NCI-H1092 (cell line): ENCODE data around the gene WWOX.

Experiments
- DNase-seq: peaks from one replicate; lab custom pipeline; 2025; lab: John Stamatoyannopoulos, UW

WWOX gene

DNA sequence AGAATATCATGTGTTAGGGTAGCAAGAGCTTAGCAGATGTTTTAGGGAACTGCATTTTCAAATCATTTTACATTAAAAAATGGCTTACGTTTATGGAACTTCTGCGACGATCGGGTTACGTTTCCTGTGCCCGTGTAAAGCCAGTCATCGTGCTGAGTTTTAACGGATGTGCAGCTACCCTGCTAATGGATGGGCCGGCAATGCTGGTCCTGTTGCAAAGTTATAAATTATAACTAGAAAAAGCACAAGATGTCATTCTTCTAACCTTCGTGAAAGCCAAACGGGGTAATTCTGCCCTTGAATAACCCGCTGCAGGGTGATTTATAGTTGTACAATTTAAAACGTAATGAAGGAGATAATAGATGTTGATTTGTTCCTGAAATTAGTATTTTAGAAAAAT lies 339.2 kb downstream of the WWOX start:
- no peak for DNase-seq

DNA sequence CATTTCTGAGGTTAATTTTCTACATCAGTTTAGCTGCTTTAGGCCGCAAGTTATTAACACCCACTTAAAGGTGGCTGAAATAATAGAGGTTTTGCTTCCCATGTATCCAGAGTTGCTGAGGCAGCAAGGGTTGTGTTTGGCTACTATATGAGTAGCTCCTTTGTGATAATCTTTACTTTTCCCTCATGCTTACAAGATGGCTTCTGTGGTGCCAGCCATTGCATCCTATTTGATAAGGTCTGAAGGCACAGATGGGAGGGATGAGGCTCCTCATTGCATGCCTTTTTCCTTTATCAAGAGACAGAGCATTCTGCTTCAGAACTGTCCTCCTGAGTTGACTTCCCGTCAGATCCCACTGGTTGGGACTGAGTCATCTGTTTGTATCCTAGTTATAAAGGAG lies 340.2 kb downstream of the WWOX start:
- no peak for DNase-seq

DNA sequence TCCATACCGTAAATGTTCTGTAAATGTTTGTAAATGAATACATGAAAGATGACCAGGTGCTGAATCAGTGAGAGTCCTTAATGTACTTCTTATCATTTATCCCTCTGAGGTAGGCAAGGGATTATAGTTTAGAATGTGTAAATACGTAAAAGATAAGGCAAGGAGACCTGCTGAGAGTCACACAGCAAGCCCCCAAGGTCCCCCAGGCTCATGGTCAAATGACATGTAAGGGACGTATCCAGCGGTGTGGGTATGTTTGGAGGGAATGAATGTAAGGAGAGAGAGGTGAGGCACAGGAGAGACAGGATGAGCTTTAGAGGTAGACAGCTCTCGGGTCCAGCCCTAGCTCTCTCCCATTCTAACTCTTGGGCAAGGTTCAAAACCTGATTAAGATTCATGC lies 341.8 kb downstream of the WWOX start:
- no peak for DNase-seq

DNA sequence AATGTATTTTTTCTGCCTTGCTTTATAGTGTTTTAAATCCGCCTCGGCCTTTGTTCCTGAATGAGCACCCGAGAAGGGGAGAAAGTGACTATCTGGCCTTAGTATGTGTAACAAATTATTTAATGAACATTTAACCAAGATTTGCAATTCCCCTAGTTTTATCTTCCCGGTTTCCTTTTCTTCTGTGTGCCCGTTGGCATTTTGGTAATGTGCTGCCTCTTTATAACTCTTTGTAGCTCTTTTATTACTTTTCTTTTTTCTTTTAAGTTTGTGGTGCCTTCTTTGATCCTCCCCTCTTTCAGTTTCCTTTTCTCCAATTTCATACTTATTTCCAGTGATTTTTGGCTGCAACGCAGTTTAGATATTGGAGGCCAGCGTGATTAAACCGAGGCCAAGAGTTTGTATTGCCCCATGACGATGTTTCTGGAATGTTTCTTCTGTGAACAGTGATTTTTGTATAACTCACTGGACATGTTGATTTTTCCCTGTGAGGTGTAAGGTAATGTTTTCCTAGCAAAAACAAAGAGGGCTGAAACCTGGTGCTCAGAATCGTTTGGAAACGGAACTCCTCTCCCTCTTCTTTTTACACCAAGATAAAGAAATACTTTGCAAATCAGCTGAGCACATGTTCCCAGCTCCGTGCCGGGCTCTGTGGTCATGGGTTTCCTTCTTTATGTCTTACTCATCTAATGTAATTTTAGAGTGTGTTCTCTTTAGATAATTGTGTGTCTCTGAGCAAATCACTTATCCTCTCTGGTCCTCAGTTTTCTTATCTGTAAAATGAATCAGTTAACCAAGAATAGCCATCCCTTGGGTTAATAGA lies 344.3 kb downstream of the WWOX start:
- DNase-seq, result no peak

DNA sequence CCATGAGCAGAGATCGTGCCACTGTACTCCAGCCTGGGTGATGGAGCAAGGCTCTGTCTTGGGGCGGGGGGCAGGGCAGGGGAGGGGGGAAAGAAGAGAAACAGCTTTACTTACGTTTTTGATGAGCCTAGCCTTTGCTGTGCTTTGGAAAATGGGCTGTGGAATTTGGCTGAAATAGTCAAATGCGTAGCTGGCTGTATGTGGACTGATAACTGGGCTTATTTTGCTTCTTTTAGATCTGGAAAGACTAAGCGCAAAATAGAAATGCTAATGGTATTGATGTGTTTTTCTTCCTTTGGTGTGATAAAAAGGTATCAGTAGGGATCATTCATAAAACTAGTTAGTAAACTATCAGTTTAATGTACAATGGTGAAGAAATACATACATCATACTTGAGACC lies 346.4 kb downstream of the WWOX start:
- no peak for DNase-seq

DNA sequence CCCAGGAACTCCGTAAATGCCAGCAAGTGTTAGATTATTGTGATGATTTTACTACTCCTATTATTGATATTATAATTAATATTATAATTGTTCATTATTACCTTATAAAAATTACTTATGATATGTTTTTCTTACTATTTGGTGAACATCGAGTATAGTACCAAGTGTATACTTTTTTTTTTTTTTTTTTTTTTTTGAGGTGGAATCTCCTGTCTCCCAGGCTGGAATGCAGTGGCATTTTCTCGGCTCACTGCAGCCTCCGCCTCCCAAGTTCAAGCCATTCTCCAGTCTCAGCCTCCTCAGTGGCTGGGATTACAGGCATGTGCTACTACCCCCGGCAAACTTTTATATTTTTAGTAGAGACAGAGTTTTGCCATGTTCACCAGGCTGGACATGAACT lies 347.0 kb downstream of the WWOX start:
- no peak for DNase-seq

DNA sequence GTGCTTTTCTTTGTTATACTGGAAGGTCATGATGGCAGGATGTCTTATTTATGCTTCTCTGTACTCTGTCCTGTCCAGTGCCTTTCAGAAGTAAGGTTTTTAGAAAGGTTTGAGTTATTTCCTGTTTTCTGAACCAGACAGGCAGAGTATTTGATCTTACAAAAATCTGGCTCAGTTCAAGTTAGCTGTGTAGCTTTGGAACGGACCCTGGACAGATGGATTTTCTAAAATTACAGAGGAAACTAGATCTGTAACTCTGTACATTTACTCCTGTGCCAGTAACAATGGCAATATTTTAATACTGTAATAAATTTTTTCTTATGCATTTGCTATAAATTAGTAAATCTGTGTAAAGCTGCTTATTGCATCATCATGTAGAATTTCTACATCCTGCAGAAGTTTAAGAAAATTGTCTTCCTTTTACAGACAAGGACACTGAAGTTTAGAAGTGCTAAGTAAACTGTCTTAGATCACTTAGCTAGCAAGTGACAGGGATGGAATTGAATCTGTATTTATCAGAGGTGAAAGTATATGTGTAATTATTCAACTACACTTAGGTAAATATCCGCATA lies 347.6 kb downstream of the WWOX start:
- no peak for DNase-seq

DNA sequence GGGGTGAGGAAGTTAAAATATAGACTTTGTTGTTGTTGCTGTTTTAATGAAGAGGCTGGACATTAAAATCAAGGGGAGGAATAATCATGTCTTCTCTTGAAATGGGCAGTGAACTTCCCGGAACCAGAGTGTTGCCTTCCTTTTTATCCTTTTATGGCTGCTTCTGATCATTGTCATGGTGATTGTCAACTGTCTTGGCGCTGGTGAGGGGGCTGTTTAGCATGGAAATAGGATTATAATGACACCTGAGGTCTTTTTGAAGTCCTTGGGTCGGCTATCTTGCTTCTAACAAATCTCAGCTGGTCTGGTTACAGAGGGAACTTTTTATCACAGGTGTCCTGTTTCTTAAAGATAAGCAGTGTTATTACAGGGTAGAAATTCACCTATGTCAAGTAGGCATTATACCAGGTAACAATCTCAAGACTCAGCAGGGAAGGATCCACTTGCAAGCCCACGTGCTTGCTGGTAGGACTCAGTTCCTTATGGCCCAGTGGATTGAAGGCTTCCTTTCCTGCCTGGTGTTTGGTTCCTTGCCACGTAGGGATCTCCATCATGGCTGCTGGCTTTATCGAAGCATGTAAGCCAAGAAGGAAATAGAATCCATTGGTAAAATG lies 349.3 kb downstream of the WWOX start:
- DNase-seq, result no peak

DNA sequence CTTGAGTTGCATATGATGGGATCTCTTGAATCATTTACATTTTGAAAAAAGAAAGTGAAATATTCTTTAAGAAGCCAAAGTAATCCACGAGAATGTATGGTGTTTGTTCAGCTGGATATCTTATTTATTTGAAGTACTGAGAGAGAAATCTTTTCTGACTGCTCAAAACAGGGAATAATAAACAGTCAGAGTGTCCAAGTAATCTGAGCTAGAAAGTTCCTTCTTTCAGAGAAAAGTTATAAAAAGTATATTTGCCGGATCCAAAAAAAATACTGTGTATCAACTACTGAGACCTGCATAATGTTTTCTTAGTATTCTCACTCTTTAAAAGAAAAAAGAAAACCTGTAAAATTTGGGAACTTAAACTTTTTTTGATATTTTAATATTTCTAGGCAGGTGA lies 350.8 kb downstream of the WWOX start:
- DNase-seq, result no peak

DNA sequence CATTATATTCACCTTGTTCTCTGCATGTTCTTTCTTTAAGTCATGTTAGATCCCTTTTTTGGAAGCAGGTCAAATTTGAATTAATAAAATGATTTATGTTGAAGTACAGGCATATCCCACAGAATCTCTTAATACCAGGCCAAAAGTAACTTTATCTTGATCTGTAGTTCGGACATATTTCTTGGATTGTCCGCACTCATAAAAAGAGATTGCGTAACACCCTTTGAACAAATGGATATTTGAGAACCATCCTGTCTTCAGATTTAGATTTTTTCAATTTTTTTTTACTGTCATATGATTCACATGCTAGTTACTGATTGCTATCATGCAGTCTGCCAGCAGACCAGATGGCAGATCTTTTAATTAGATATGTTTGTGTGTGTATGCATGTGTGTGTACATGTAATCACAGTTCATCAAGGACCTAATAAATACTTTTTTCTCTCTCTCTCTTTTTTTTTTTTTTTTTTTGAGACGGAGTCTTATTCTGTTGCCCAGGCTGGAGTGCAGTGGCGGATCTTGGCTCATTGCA lies 352.6 kb downstream of the WWOX start:
- DNase-seq, result no peak

DNA sequence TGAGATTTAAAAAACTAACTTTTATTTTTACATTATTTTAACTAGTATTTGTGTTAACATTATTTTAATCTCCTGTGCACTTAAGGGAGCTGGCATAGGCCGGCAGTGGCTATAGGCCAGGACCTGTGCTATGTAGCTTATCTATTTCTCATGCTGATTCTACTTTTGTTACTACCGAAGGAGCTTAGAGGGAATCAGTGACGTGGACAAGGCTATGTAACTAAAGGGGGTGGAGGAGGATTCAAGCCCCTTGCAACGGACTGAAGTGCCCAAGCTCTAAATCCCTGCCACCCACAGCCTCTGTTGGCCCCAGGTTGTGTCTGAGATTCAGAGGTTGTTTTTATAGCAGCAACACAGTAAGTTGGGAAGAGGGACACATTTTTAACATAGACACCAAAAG lies 356.4 kb downstream of the WWOX start:
- no peak for DNase-seq

DNA sequence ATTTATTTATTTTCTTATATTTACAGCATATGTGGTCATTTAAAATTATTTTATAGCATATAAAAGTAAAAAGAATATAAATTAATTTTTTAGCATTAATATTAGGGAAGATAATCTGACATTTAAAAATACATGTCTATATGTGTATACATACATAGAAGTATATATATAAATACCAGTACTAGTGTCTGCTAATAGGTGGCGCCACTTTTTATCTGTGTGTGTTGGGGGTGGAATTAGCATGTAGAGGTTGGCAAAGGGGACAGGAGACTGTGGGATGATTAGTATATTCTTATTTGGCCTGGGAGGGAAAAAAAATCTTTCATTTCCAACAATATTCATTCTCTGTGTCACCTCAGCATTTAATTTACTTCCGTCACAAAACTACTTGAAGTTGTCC lies 359.1 kb downstream of the WWOX start:
- DNase-seq, result no peak

DNA sequence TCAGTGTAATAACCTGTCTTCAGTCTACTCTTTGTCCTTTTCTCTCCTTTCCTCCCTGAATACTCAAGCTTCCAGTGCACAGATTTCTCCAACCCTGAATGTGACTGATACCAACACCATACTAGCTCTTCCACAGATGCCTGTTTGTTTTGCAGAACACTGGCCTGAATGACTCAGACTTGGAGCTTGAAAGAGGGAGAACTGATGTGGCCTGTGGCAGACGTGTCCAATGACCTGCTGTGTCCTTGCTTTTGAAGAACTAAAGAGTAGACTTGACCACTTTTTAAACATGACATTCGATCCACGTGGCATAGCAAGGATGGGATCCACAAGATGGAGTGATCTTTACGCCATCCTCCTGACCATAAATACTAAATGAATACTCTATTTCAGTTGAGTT lies 361.0 kb downstream of the WWOX start:
- no peak for DNase-seq

DNA sequence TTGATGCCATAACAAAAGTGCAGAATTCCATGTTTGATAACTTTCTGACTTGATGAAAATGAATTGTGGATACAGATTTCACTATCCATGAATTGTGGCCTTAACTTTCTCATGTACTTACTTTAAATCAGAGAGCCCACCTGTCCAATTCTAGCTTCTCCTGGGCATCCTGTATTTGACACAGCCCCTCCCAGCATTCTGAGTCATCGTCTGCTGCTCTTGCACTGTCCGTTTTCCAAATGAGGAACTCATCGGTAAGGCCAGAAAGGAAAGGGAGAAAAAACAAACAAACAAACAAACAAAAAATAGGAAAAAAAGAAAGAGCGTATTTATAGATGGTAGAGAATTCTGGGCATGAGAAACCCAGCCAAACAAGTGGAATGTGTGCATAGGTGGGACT lies 361.6 kb downstream of the WWOX start:
- DNase-seq, result no peak

DNA sequence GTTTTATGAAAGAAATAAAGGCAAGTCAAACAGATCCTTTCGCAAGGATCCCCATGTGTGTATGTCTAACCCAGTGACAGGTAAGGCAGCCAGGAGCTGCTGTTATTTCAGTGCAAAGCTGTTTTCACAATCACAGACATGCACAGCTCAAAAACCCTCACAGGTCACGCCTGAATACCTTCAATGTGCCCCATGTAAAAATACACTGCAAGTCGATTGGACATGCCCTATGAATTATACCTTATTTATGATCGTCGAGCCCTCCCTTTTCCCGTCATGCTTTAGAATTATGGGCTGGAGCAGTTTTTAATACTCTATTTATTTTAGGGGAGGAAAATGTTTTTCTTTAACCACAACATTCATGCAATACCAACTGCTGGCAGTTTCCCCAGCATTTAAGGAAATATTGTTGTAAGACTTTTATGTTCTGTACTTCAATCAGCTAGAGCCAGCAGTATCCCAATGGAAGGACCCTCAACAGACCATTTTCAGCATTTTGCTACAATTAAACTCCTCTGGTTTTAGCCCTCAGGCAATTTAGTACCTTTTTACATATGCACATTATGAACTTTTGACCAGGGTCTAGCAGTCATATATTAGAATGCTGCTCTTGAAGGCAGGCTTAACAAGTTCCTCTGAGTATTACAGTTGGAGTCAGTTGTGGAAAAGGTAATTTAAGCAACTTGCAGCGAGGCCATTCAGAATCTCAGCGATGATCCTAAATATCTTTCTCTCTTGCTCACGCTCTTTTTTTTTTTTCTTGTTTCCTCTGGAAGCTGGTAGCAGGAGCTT lies 362.2 kb downstream of the WWOX start:
- no peak for DNase-seq

DNA sequence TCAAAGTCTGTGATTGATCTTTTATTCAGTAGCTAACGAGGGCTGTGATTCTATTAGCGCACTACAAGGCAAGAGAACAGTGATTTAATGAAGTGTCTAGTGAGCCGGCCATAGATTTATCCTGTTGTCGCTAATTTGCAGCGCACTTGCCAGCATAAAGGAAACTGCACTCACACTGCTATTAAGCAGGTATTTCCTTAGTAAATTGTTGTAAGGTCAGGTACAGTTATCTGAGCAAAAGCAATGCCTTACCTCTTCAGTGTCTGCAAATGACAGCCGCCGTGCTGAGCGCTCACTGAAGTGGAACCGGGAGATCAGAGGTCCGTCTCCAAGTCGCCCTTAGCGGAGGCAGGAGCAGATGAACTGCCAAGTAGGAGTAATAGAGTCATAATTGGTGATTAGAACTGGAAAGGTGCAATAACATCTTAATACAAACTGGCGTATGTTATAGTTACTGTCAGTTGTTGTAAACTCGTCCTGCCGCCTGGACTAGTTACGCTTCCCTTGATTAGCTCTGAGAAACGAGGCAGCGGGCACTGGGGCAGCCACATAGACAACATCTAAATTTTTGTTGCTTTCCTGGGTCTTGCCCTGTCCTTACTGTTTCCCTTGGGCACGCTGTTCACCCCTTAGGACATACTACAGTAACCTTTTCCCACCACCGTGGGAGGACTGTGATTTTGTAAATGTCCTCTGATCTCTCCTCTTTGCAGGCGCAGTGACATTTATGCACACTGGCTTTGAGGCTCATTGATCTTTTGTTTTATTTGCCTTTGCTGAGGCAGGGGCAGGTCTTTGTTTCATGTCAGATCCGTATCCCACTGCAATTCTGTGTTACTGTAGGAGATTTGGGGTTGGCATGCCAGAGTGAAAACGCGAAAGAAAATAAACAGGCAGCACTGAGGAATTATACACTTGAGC lies 363.1 kb downstream of the WWOX start:
- peak; percentile 10 for DNase-seq

DNA sequence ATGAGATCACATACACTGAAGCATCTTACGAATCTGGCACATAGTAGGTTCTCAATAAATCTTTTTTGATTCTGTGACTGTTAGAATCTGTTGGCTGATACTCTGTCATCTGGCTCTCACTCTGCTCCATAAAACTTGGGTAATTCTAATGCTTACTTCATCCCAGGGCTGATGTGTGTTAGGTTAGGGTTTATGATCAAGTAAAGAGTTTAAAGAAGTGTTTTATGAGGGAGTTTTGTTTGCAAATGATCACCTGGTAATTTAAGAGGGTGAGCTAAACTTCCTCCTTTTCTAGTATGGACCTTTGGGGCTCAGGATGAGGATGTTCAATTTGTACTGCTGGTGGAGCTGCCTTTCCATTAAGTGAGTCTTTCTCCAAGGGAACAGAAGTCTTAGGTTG lies 364.1 kb downstream of the WWOX start:
- no peak for DNase-seq

DNA sequence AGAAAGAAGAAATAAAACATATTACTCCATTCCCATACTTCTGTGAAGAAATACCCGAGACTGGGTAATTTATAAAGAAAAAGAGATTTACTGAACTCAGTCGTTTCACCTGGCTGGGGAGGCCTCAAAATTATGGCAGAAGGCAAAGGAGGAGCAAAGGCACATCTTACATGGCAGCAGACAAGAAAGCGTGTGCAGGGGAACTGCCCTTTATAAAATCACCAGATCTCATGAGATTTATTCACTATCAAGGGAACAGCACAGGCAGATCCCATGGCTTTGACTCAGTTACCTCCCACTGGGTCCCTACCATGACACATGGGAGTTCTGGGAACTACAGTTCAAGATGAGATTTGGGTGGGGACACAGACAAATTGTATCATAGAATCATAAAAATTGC lies 365.4 kb downstream of the WWOX start:
- no peak for DNase-seq

DNA sequence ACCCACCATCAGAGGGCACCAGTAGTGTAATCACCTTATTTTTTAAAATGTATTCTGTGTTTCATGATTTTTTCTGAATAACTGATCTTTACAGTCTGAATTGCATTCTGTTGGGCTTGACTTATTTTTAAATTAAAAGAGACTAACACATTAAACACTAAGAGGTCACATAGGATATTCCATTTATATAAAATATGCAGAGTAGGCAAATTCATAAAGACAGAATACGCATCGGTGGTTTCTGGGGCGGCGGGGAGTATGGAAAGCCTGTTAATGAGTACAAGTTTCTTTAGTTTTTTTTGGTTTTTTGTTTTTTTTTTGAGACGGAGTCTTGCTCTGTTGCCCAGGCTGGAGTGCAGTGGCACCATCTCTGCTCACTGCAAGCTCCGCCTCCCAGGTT lies 366.3 kb downstream of the WWOX start:
- no peak for DNase-seq

DNA sequence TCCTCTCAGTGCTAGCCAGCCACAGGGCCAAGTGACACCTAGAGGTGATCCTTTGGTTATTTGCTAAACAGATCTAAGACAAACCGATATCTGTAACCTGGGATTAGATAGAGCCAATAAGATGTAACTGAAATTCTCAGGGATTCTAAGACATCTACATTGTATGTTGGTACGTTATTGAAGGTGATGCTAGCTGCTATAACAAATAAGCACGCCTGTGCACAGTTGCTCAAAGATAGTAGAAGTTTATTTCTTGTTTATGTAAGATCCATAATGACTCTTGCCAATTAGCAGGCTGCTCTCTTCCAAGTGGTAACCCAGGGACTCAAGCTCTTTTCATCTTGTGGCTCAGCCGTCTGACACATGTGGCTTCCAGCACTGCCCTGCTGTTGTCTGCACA lies 370.3 kb downstream of the WWOX start:
- no peak for DNase-seq

DNA sequence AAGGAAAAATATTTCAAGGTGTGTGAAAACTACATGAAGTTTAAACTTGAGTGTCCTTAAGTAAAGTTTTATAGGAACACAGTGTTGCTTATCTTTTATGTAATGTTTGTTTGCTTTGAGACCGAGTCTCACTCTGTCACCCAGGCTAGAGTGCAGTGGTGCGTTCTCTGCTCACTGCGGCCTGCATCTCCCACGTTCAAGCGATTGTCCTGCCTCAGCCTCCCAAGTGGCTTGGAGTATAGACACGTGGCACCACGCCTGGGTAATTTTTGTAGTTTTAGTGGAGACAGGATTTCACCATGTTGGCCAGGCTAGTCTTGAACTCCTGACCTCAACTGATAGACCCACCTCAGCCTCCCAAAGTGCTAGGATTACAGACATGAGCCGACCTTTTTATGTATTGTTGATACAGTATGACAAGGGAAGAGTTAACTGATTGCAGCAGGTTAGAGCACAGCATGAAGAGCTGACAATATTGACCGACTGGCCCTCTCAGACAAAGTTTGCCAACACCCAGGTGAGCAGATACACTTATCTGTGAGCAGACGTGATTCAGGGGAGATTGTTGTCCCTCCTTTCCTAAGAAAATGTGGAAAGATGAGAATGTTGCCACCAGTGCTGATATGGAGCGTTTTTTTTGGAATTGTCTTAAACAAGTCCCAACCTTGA lies 373.7 kb downstream of the WWOX start:
- DNase-seq, result no peak
